ENCODE measurements around the gene SCD5.

The SCD5 gene

DNA sequence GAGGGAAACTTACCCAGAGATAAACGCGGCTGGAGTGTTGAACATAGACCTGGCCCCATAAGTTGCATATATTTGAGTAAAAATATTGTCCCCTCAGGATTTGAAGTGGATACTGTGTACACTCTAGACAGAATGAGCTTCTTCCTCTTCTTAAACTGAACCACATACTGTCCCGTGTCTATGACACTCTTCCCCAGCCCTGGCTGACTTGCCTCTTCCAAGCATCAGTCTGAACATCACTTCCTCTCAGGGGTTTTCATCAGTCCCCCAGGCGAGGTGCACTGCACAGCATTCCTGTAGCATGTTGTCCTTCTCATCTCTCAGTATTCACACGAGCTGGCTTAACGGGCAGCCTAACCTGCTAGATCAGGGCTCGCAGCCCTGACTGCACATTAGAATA lies 156.3 kb downstream of the SCD5 start:
- TF ChIP-seq EZH2 (IDR thresholded peaks at IDR 0.05; ENCODE audit: borderline replicate concordance, low read length) (no peak), CTCF (IDR thresholded peaks at IDR 0.05; ENCODE audit: low read length) (no peak)
- H3K9me3 ChIP-seq (ENCODE audit: low read length) = no peaks in the 10 kb centered on the region
- H3K27me3 ChIP-seq (ENCODE audit: insufficient read depth, low read length) = no peaks in the 10 kb centered on the region
- no peaks in the 10 kb centered on the region for H4K20me1 ChIP-seq (ENCODE audit: insufficient read depth, low read length)
- no peaks in the 10 kb centered on the region for H3K9me2 ChIP-seq (ENCODE audit: low read depth, low read length)
- no peak overlapping the region for H2AFZ ChIP-seq (ENCODE audit: low read length)
- H3K27ac ChIP-seq (ENCODE audit: low read depth, low read length, poor library complexity, severe bottlenecking) = no peak overlapping the region
- H3F3A ChIP-seq (ENCODE audit: insufficient read depth, low read length) = no peaks in the 10 kb centered on the region
- H3K36me3 ChIP-seq (ENCODE audit: insufficient read depth, low read length) = no peaks in the 10 kb centered on the region
- H3K4me2 ChIP-seq (ENCODE audit: low read length) = no peak overlapping the region
- no peak overlapping the region for H3K4me3 ChIP-seq (ENCODE audit: low read depth, low read length, poor library complexity, severe bottlenecking)
- no peaks in the 10 kb centered on the region for H3K79me2 ChIP-seq (ENCODE audit: insufficient read depth, low read length)
- H3K4me1 ChIP-seq (ENCODE audit: insufficient read depth, low read length, severe bottlenecking) = no peaks in the 10 kb centered on the region
- no peak overlapping the region for H3K9ac ChIP-seq (ENCODE audit: low read length)

GRCh38 chr4:82640540-82640939 lies 158.1 kb downstream of the SCD5 start:
- H3K36me3 ChIP-seq (ENCODE audit: insufficient read depth, low read length) = no peaks in the 10 kb centered on the region
- H3K27ac ChIP-seq (ENCODE audit: low read depth, low read length, poor library complexity, severe bottlenecking) = no peak overlapping the region
- no peak overlapping the region for H3K4me3 ChIP-seq (ENCODE audit: low read depth, low read length, poor library complexity, severe bottlenecking)
- no peaks in the 10 kb centered on the region for H3K9me2 ChIP-seq (ENCODE audit: low read depth, low read length)
- no peaks in the 10 kb centered on the region for H3K79me2 ChIP-seq (ENCODE audit: insufficient read depth, low read length)
- H3K4me1 ChIP-seq (ENCODE audit: insufficient read depth, low read length, severe bottlenecking) = no peaks in the 10 kb centered on the region
- H4K20me1 ChIP-seq (ENCODE audit: insufficient read depth, low read length) = no peaks in the 10 kb centered on the region
- no peak overlapping the region for H2AFZ ChIP-seq (ENCODE audit: low read length)
- no peaks in the 10 kb centered on the region for H3K27me3 ChIP-seq (ENCODE audit: insufficient read depth, low read length)
- H3K9me3 ChIP-seq (ENCODE audit: low read length) = no peaks in the 10 kb centered on the region
- H3K9ac ChIP-seq (ENCODE audit: low read length) = no peak overlapping the region
- no peak for TF ChIP-seq EZH2 (IDR thresholded peaks at IDR 0.05; ENCODE audit: borderline replicate concordance, low read length)
- TF ChIP-seq CTCF (IDR thresholded peaks at IDR 0.05; ENCODE audit: low read length) = no peak
- no peaks in the 10 kb centered on the region for H3F3A ChIP-seq (ENCODE audit: insufficient read depth, low read length)
- H3K4me2 ChIP-seq (ENCODE audit: low read length) = no peak overlapping the region

DNA sequence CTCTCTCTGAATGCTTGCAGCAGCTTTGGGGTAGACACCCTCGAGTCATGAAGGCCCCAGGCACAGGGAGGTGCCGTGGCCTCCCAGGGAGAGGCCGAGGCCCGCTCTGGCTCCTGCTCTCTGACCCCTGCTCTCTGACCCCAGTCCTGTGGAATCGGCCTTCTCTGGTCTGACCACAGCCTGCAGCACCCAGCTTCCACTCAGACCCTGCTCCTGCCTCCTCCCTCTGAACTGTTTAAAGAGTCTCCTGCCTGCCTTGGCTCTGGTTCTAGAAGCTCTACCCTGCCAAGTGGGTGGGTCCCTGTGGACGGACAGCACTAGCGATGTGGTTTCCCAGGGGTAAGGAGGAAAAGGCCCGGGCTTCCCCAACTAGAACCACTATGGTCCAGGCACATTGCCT lies 158.6 kb downstream of the SCD5 start:
- Histone ChIP-seq H4K20me1 (ENCODE audit: insufficient read depth, low read length) (no peaks in the 10 kb centered on the region), H3K4me3 (ENCODE audit: low read depth, low read length, poor library complexity, severe bottlenecking) (no peak overlapping the region), H3K9me3 (ENCODE audit: low read length) (no peaks in the 10 kb centered on the region), H3K36me3 (ENCODE audit: insufficient read depth, low read length) (no peaks in the 10 kb centered on the region), H3K9me2 (ENCODE audit: low read depth, low read length) (no peaks in the 10 kb centered on the region), H2AFZ (ENCODE audit: low read length) (no peak overlapping the region), H3K27ac (ENCODE audit: low read depth, low read length, poor library complexity, severe bottlenecking) (no peak overlapping the region), H3K4me1 (ENCODE audit: insufficient read depth, low read length, severe bottlenecking) (no peaks in the 10 kb centered on the region), H3K4me2 (ENCODE audit: low read length) (no peak overlapping the region), H3F3A (ENCODE audit: insufficient read depth, low read length) (no peaks in the 10 kb centered on the region), H3K9ac (ENCODE audit: low read length) (no peak overlapping the region), H3K27me3 (ENCODE audit: insufficient read depth, low read length) (no peaks in the 10 kb centered on the region), H3K79me2 (ENCODE audit: insufficient read depth, low read length) (no peaks in the 10 kb centered on the region)
- TF ChIP-seq EZH2 (IDR thresholded peaks at IDR 0.05; ENCODE audit: borderline replicate concordance, low read length) = no peak
- TF ChIP-seq CTCF (IDR thresholded peaks at IDR 0.05; ENCODE audit: low read length) = no peak
